ENCODE data around the gene HOXB2.
"Not testable (repeated sequence)": the region's sequence is repeated elsewhere in the genome, so short reads cannot be mapped to it uniquely, and the experiment has no call there.

HOXB2 gene

GRCh38 chr17:48515925-48516900 lies 28.7 kb downstream of the HOXB2 start:
- Histone ChIP-seq H3K36me3 (ENCODE audit: control insufficient read depth in 2 of 2, insufficient read depth in 2 of 2, low read length in 2 of 2) (no peaks in the 10 kb centered on the region), H3K4me3 (ENCODE audit: low read length in 2 of 2) (no peak overlapping the region), H3K27ac (ENCODE audit: low read depth in 2 of 2, low read length in 2 of 2) (no peak overlapping the region), H3K9me3 (ENCODE audit: control insufficient read depth in 2 of 2, low read length in 2 of 2) (no peaks in the 10 kb centered on the region), H3K4me1 (ENCODE audit: control insufficient read depth in 2 of 2, insufficient read depth in 2 of 2, low read length in 2 of 2) (peaks cover 0 to 3% of the 10 kb centered on the region in 2 donors), H3K27me3 (ENCODE audit: control insufficient read depth in 2 of 2, insufficient read depth in 2 of 2, low read length in 2 of 2) (peaks cover 2 to 8% of the 10 kb centered on the region in 2 donors), H3K9ac (ENCODE audit: low read depth in 1 of 2, low read length in 2 of 2) (no peak overlapping the region)

- peaks cover 2 to 8% of the 10 kb centered on the region in 2 donors for H3K27me3 ChIP-seq (ENCODE audit: control insufficient read depth in 2 of 2, insufficient read depth in 2 of 2, low read length in 2 of 2)
Observed at GRCh38 chr17:48514477-48514876, 30.4 kb downstream of the HOXB2 start.

GRCh38 chr17:48513666-48514455 lies 31.0 kb downstream of the HOXB2 start:
- H3K4me1 ChIP-seq (ENCODE audit: control insufficient read depth in 2 of 2, insufficient read depth in 2 of 2, low read length in 2 of 2) = peaks cover 0 to 3% of the 10 kb centered on the region in 2 donors
- no peak overlapping the region for H3K4me3 ChIP-seq (ENCODE audit: low read length in 2 of 2)
- H3K27me3 ChIP-seq (ENCODE audit: control insufficient read depth in 2 of 2, insufficient read depth in 2 of 2, low read length in 2 of 2) = peaks cover 2 to 8% of the 10 kb centered on the region in 2 donors
- no peak overlapping the region for H3K9ac ChIP-seq (ENCODE audit: low read depth in 1 of 2, low read length in 2 of 2)
- H3K27ac ChIP-seq (ENCODE audit: low read depth in 2 of 2, low read length in 2 of 2) = no peak overlapping the region
- H3K9me3 ChIP-seq (ENCODE audit: control insufficient read depth in 2 of 2, low read length in 2 of 2) = no peaks in the 10 kb centered on the region
- H3K36me3 ChIP-seq (ENCODE audit: control insufficient read depth in 2 of 2, insufficient read depth in 2 of 2, low read length in 2 of 2) = no peaks in the 10 kb centered on the region

More at GRCh38 chr17:48514477-48514876, 30.4 kb downstream of the HOXB2 start:
- H3K27ac ChIP-seq (ENCODE audit: low read depth in 2 of 2, low read length in 2 of 2) = no peak overlapping the region
- no peak overlapping the region for H3K4me3 ChIP-seq (ENCODE audit: low read length in 2 of 2)
- no peaks in the 10 kb centered on the region for H3K36me3 ChIP-seq (ENCODE audit: control insufficient read depth in 2 of 2, insufficient read depth in 2 of 2, low read length in 2 of 2)
- no peaks in the 10 kb centered on the region for H3K9me3 ChIP-seq (ENCODE audit: control insufficient read depth in 2 of 2, low read length in 2 of 2)
- no peak overlapping the region for H3K9ac ChIP-seq (ENCODE audit: low read depth in 1 of 2, low read length in 2 of 2)
- H3K4me1 ChIP-seq (ENCODE audit: control insufficient read depth in 2 of 2, insufficient read depth in 2 of 2, low read length in 2 of 2) = peaks cover 0 to 3% of the 10 kb centered on the region in 2 donors

- no peak overlapping the region for H3K27ac ChIP-seq (ENCODE audit: low read depth in 2 of 2, low read length in 2 of 2)
- no peak overlapping the region for H3K4me3 ChIP-seq (ENCODE audit: low read length in 2 of 2)
- H3K36me3 ChIP-seq (ENCODE audit: control insufficient read depth in 2 of 2, insufficient read depth in 2 of 2, low read length in 2 of 2) = no peaks in the 10 kb centered on the region
- no peak overlapping the region for H3K9ac ChIP-seq (ENCODE audit: low read depth in 1 of 2, low read length in 2 of 2)
- peaks cover 2 to 8% of the 10 kb centered on the region in 2 donors for H3K27me3 ChIP-seq (ENCODE audit: control insufficient read depth in 2 of 2, insufficient read depth in 2 of 2, low read length in 2 of 2)
- peaks cover 0 to 3% of the 10 kb centered on the region in 2 donors for H3K4me1 ChIP-seq (ENCODE audit: control insufficient read depth in 2 of 2, insufficient read depth in 2 of 2, low read length in 2 of 2)
- H3K9me3 ChIP-seq (ENCODE audit: control insufficient read depth in 2 of 2, low read length in 2 of 2) = no peaks in the 10 kb centered on the region
Observed at GRCh38 chr17:48513097-48513496, 31.8 kb downstream of the HOXB2 start.

GRCh38 chr17:48510761-48511604 lies 33.9 kb downstream of the HOXB2 start:
- Histone ChIP-seq H3K4me3 (ENCODE audit: low read length in 2 of 2) (no peak overlapping the region), H3K27me3 (ENCODE audit: control insufficient read depth in 2 of 2, insufficient read depth in 2 of 2, low read length in 2 of 2) (peaks cover 2 to 8% of the 10 kb centered on the region in 2 donors), H3K4me1 (ENCODE audit: control insufficient read depth in 2 of 2, insufficient read depth in 2 of 2, low read length in 2 of 2) (no peaks in the 10 kb centered on the region), H3K9ac (ENCODE audit: low read depth in 1 of 2, low read length in 2 of 2) (no peak overlapping the region), H3K36me3 (ENCODE audit: control insufficient read depth in 2 of 2, insufficient read depth in 2 of 2, low read length in 2 of 2) (no peaks in the 10 kb centered on the region), H3K9me3 (ENCODE audit: control insufficient read depth in 2 of 2, low read length in 2 of 2) (no peaks in the 10 kb centered on the region), H3K27ac (ENCODE audit: low read depth in 2 of 2, low read length in 2 of 2) (no peak overlapping the region)

- H3K9me3 ChIP-seq (ENCODE audit: control insufficient read depth in 2 of 2, low read length in 2 of 2) = no peaks in the 10 kb centered on the region
- H3K36me3 ChIP-seq (ENCODE audit: control insufficient read depth in 2 of 2, insufficient read depth in 2 of 2, low read length in 2 of 2) = no peaks in the 10 kb centered on the region
- no peak overlapping the region for H3K27ac ChIP-seq (ENCODE audit: low read depth in 2 of 2, low read length in 2 of 2)
- H3K27me3 ChIP-seq (ENCODE audit: control insufficient read depth in 2 of 2, insufficient read depth in 2 of 2, low read length in 2 of 2) = peaks cover under 1 to 8% of the 10 kb centered on the region in 2 donors
- H3K4me1 ChIP-seq (ENCODE audit: control insufficient read depth in 2 of 2, insufficient read depth in 2 of 2, low read length in 2 of 2) = no peaks in the 10 kb centered on the region
- no peak overlapping the region for H3K9ac ChIP-seq (ENCODE audit: low read depth in 1 of 2, low read length in 2 of 2)
- no peak overlapping the region for H3K4me3 ChIP-seq (ENCODE audit: low read length in 2 of 2)
Observed at GRCh38 chr17:48510381-48510760, 34.5 kb downstream of the HOXB2 start.

GRCh38 chr17:48509708-48510107 lies 35.2 kb downstream of the HOXB2 start:
- H3K27me3 ChIP-seq (ENCODE audit: control insufficient read depth in 2 of 2, insufficient read depth in 2 of 2, low read length in 2 of 2); H3K36me3 ChIP-seq (ENCODE audit: control insufficient read depth in 2 of 2, insufficient read depth in 2 of 2, low read length in 2 of 2); H3K27ac ChIP-seq (ENCODE audit: low read depth in 2 of 2, low read length in 2 of 2); H3K4me3 ChIP-seq (ENCODE audit: low read length in 2 of 2); H3K4me1 ChIP-seq (ENCODE audit: control insufficient read depth in 2 of 2, insufficient read depth in 2 of 2, low read length in 2 of 2); H3K9me3 ChIP-seq (ENCODE audit: control insufficient read depth in 2 of 2, low read length in 2 of 2); H3K9ac ChIP-seq (ENCODE audit: low read depth in 1 of 2, low read length in 2 of 2): not testable (repeated sequence)

GRCh38 chr17:48506246-48506645 lies 38.7 kb downstream of the HOXB2 start:
- Histone ChIP-seq H3K27ac (ENCODE audit: low read depth in 2 of 2, low read length in 2 of 2) (no peak overlapping the region), H3K4me1 (ENCODE audit: control insufficient read depth in 2 of 2, insufficient read depth in 2 of 2, low read length in 2 of 2) (no peaks in the 10 kb centered on the region)

DNA sequence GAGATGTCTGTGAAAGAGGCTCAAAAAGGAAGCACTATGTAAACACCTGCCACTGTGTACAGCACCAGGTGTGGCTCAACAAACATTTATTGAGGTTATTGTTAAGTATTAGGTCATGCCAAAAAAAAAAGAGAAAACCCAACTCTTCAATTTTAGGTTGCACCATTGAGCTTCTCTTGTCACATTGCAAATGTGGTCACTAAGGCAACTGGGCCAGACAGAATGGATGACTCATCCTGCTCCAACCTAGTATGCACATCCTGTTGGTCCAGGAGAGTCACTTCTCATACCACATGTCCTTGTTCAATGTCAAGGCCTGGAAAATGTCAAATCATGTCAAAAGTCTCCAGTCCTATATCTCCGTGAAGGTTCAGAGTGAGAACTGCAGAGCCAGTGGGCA lies 39.1 kb downstream of the HOXB2 start:
- no peaks in the 10 kb centered on the region for H3K4me1 ChIP-seq (ENCODE audit: control insufficient read depth in 2 of 2, insufficient read depth in 2 of 2, low read length in 2 of 2)
- H3K9me3 ChIP-seq (ENCODE audit: control insufficient read depth in 2 of 2, low read length in 2 of 2) = no peaks in the 10 kb centered on the region
- H3K36me3 ChIP-seq (ENCODE audit: control insufficient read depth in 2 of 2, insufficient read depth in 2 of 2, low read length in 2 of 2) = no peaks in the 10 kb centered on the region
- H3K4me3 ChIP-seq (ENCODE audit: low read length in 2 of 2) = no peak overlapping the region
- H3K27ac ChIP-seq (ENCODE audit: low read depth in 2 of 2, low read length in 2 of 2) = no peak overlapping the region
- no peaks in the 10 kb centered on the region for H3K27me3 ChIP-seq (ENCODE audit: control insufficient read depth in 2 of 2, insufficient read depth in 2 of 2, low read length in 2 of 2)
- H3K9ac ChIP-seq (ENCODE audit: low read depth in 1 of 2, low read length in 2 of 2) = no peak overlapping the region

More at GRCh38 chr17:48506246-48506645, 38.7 kb downstream of the HOXB2 start:
- H3K27me3 ChIP-seq (ENCODE audit: control insufficient read depth in 2 of 2, insufficient read depth in 2 of 2, low read length in 2 of 2) = no peaks in the 10 kb centered on the region
- H3K36me3 ChIP-seq (ENCODE audit: control insufficient read depth in 2 of 2, insufficient read depth in 2 of 2, low read length in 2 of 2) = no peaks in the 10 kb centered on the region
- H3K9me3 ChIP-seq (ENCODE audit: control insufficient read depth in 2 of 2, low read length in 2 of 2) = no peaks in the 10 kb centered on the region
- H3K9ac ChIP-seq (ENCODE audit: low read depth in 1 of 2, low read length in 2 of 2) = no peak overlapping the region
- H3K4me3 ChIP-seq (ENCODE audit: low read length in 2 of 2) = no peak overlapping the region
